H1 (cell line): Measurements from ENCODE around the gene TMEM108. TPM values are rescaled to one million over a fixed set of nuclear protein-coding genes. Genes with fewer than 3 reads are reported as not detected.

ENCODE experiments used
- CTCF ChIA-PET: fragments of 300-600 bp; sonication (Branson Sonifier 250); formaldehyde crosslinking; loops from one replicate; lab custom pipeline; 2021; ENCODE audit not compliant: partially characterized antibody; lab: Charles Lee
- POLR2A ChIA-PET: fragments of 300-600 bp; sonication (Branson Sonifier 250); formaldehyde crosslinking; loops from one replicate; lab custom pipeline; 2021; ENCODE audit warnings: inconsistent platforms; ENCODE audit not compliant: partially characterized antibody; lab: Charles Lee
- DNase-seq, 2 experiments: peaks; one replicate each; pipeline versions ENCODE4 v3.0.0 to v3.0.0-alpha.2; 2010 to 2022; ENCODE audit warnings: low spot score in 2 of 2, low read depth in 1 of 2, mixed read lengths in 1 of 2
- FAIRE-seq: peaks from 2 replicates; lab custom pipeline; 2011; peaks lifted over from hg19 to GRCh38; lab: Jason Lieb, UNC
- H2AFZ ChIP-seq: 2 replicates; pipeline ENCODE4 v1.8.1; 2012; ENCODE audit warnings: low read length, inconsistent platforms
- H2AK5ac ChIP-seq: 2 replicates; pipeline ENCODE4 v1.6.1; 2013; ENCODE audit warnings: low read depth, low read length
- H2BK120ac ChIP-seq: replicated peaks from 2 replicates; pipeline ENCODE3; 2013; ENCODE audit warnings: low read depth, low read length, inconsistent platforms
- H2BK12ac ChIP-seq: 2 replicates; pipeline ENCODE4 v1.6.1; 2013; ENCODE audit warnings: low read depth, low read length
- H2BK15ac ChIP-seq: 2 replicates; pipeline ENCODE4 v1.6.1; 2013; ENCODE audit warnings: low read length
- H2BK20ac ChIP-seq: 2 replicates; pipeline ENCODE4 v1.6.1; 2013; ENCODE audit warnings: low read length
- H2BK5ac ChIP-seq: 2 replicates; pipeline ENCODE4 v1.6.1; 2013; ENCODE audit warnings: low read depth, low read length
- H3K14ac ChIP-seq: 2 replicates; pipeline ENCODE4 v1.6.1; 2013; ENCODE audit warnings: inconsistent platforms; ENCODE audit not compliant: insufficient read length
- H3K18ac ChIP-seq: 2 replicates; pipeline ENCODE4 v1.6.1; 2013; ENCODE audit warnings: low read length; ENCODE audit errors: extremely low read depth
- H3K23ac ChIP-seq: 2 replicates; pipeline ENCODE4 v1.6.1; 2013; ENCODE audit warnings: inconsistent platforms; ENCODE audit not compliant: insufficient read length
- H3K23me2 ChIP-seq: 2 replicates; pipeline ENCODE4 v1.6.1; 2013; ENCODE audit warnings: low read depth, low read length
- H3K27ac ChIP-seq: 2 replicates; pipeline ENCODE4 v1.6.1; 2011; ENCODE audit warnings: low read depth, low read length, inconsistent platforms
- H3K27me3 ChIP-seq, 4 experiments: replicated peaks in 1 of 4; 1 replicate in 1 of 4; 2 replicates in 3 of 4; pipeline versions ENCODE4 v1.6.1 to v1.8.1; 2011 to 2013; ENCODE audit warnings: low read length in 3 of 4, mild to moderate bottlenecking in 3 of 4, inconsistent platforms in 2 of 4, mixed read lengths in 2 of 4, moderate library complexity in 1 of 4; ENCODE audit not compliant: control insufficient read depth in 3 of 4, insufficient read depth in 3 of 4; ENCODE audit errors: extremely low read depth in 1 of 4
- H3K36me3 ChIP-seq, 4 experiments: 2 replicates each; pipeline versions ENCODE4 v1.6.1 to v1.8.1; 2011 to 2013; ENCODE audit warnings: mild to moderate bottlenecking in 4 of 4, low read length in 3 of 4, moderate library complexity in 2 of 4, control low read depth in 1 of 4, inconsistent platforms in 1 of 4; ENCODE audit not compliant: insufficient read depth in 4 of 4, control insufficient read depth in 2 of 4
- H3K4ac ChIP-seq: replicated peaks from 2 replicates; pipeline ENCODE3; 2013; ENCODE audit warnings: low read length, low read depth, mixed read lengths, inconsistent platforms; ENCODE audit not compliant: insufficient read length
- H3K4me1 ChIP-seq, 4 experiments: replicated peaks in 1 of 4; 1 replicate in 1 of 4; 2 replicates in 3 of 4; pipeline versions ENCODE4 v1.6.1 to v1.8.1; 2011 to 2013; ENCODE audit warnings: low read length in 3 of 4, inconsistent platforms in 2 of 4, mixed read lengths in 1 of 4; ENCODE audit not compliant: insufficient read depth in 4 of 4, control insufficient read depth in 3 of 4
- H3K4me2 ChIP-seq, 2 experiments: 2 replicates each; pipeline versions ENCODE4 v1.6.1 to v1.8.1; 2011 to 2013; ENCODE audit warnings: low read depth in 2 of 2, low read length in 2 of 2, control low read depth in 1 of 2, inconsistent platforms in 1 of 2, mild to moderate bottlenecking in 1 of 2; ENCODE audit not compliant: insufficient read depth in 1 of 2
- H3K4me3 ChIP-seq, 4 experiments: fragments of 200-600, 300-600 bp in 1 of 4; sonication (generic), shearing (Covaris generic), sonication (Bioruptor Twin) in 1 of 4; 2 replicates each; pipeline versions ENCODE4 v1.5.1 to v1.8.1; 2011 to 2016; ENCODE audit warnings: low read length in 4 of 4, low read depth in 3 of 4, control low read depth in 2 of 4, inconsistent platforms in 2 of 4, mild to moderate bottlenecking in 2 of 4, mixed read lengths in 1 of 4, moderate library complexity in 1 of 4; ENCODE audit not compliant: insufficient read depth in 2 of 4; ENCODE audit errors: extremely low read depth in 1 of 4
- H3K56ac ChIP-seq: replicated peaks from 2 replicates; pipeline ENCODE3; 2013; ENCODE audit warnings: low read depth, mild to moderate bottlenecking, mixed read lengths, low read length, inconsistent platforms; ENCODE audit not compliant: insufficient read length
- H3K79me1 ChIP-seq: 2 replicates; pipeline ENCODE4 v1.6.1; 2013; ENCODE audit warnings: low read depth, low read length, control low read depth
- H3K79me2 ChIP-seq, 2 experiments: 2 replicates each; pipeline versions ENCODE4 v1.6.1 to v1.8.1; 2012 to 2013; ENCODE audit warnings: low read length in 2 of 2, mild to moderate bottlenecking in 2 of 2, inconsistent platforms in 1 of 2; ENCODE audit not compliant: insufficient read depth in 2 of 2, control insufficient read depth in 1 of 2
- H3K9ac ChIP-seq, 4 experiments: replicated peaks in 1 of 4; 1 replicate in 1 of 4; 2 replicates in 3 of 4; pipeline versions ENCODE4 v1.6.1 to v1.8.1; 2011 to 2013; ENCODE audit warnings: low read depth in 3 of 4, low read length in 3 of 4, control low read depth in 2 of 4, mild to moderate bottlenecking in 2 of 4, moderate library complexity in 2 of 4, inconsistent platforms in 1 of 4; ENCODE audit errors: extremely low read depth in 1 of 4
- H3K9me3 ChIP-seq, 2 experiments: 2 replicates each; pipeline versions ENCODE4 v1.6.1 to v1.8.1; 2012 to 2013; ENCODE audit warnings: mild to moderate bottlenecking in 2 of 2, moderate library complexity in 2 of 2, control low read depth in 1 of 2, inconsistent platforms in 1 of 2, low read depth in 1 of 2, low read length in 1 of 2, mixed read lengths in 1 of 2; ENCODE audit not compliant: insufficient read depth in 2 of 2
- H4K20me1 ChIP-seq, 2 experiments: replicated peaks in 1 of 2; 2 replicates each; pipeline versions ENCODE3 to v1.8.1; 2011 to 2013; ENCODE audit warnings: inconsistent platforms in 2 of 2, low read length in 2 of 2, mild to moderate bottlenecking in 1 of 2; ENCODE audit not compliant: insufficient read depth in 2 of 2, control insufficient read depth in 1 of 2
- H4K5ac ChIP-seq: 2 replicates; pipeline ENCODE4 v1.6.1; 2013; ENCODE audit warnings: low read length, low read depth, mixed read lengths, inconsistent platforms; ENCODE audit not compliant: insufficient read length
- H4K8ac ChIP-seq: 2 replicates; pipeline ENCODE4 v1.8.0; 2013; ENCODE audit warnings: mild to moderate bottlenecking, moderate library complexity, low read length, inconsistent platforms; ENCODE audit not compliant: insufficient read depth; ENCODE audit errors: extremely low read depth
- H4K91ac ChIP-seq: replicated peaks from 2 replicates; pipeline ENCODE3; 2013; ENCODE audit warnings: low read length, mixed read lengths, inconsistent platforms; ENCODE audit not compliant: insufficient read length
- ATF2 ChIP-seq: IDR thresholded peaks from 2 replicates; pipeline ENCODE4 v1.6.1; 2012; ENCODE audit warnings: low read length, inconsistent platforms
- EZH2 ChIP-seq: fragments of 200-600 bp; sonication (generic); IDR thresholded peaks from 2 replicates; pipeline ENCODE4 v1.7.1; 2012; ENCODE audit warnings: low read depth, mild to moderate bottlenecking, moderate library complexity, low read length, inconsistent platforms; ENCODE audit not compliant: severe bottlenecking
- HDAC2 ChIP-seq, 2 experiments: fragments of 300-600 bp in 1 of 2; sonication (generic) in 1 of 2; IDR thresholded peaks; 2 replicates each; pipeline ENCODE4 v1.6.1; 2011 to 2012; ENCODE audit warnings: low read depth in 2 of 2, low read length in 2 of 2, mild to moderate bottlenecking in 2 of 2, moderate library complexity in 2 of 2, borderline replicate concordance in 1 of 2, inconsistent platforms in 1 of 2
- SAP30 ChIP-seq: fragments of 300-600 bp; sonication (generic); IDR thresholded peaks from 2 replicates; pipeline ENCODE4 v1.7.1; 2012; ENCODE audit warnings: low read length, moderate library complexity, mild to moderate bottlenecking, inconsistent platforms; ENCODE audit not compliant: insufficient read depth, insufficient replicate concordance
- SP4 ChIP-seq: IDR thresholded peaks from 2 replicates; pipeline ENCODE4 v1.6.1; 2012; ENCODE audit warnings: low read length, inconsistent platforms
- TBP ChIP-seq: IDR thresholded peaks from 2 replicates; pipeline ENCODE4 v1.6.1; 2011; ENCODE audit warnings: low read depth, low read length, improper control_type of control experiment
- TCF12 ChIP-seq: IDR thresholded peaks from 2 replicates; pipeline ENCODE4 v1.6.1; 2011; ENCODE audit warnings: low read depth, mild to moderate bottlenecking, low read length
- USF2 ChIP-seq: IDR thresholded peaks from 2 replicates; pipeline ENCODE4 v1.6.1; 2011; ENCODE audit warnings: low read length, improper control_type of control experiment
- WGBS, 2 experiments: shearing (Covaris generic) in 1 of 2; methylation state at CpG; one replicate each; pipeline versions ENCODE4 v1.1.6 to v1.1.7; 2013 to 2015; ENCODE audit warnings: low lambda C conversion rate in 2 of 2, mixed read lengths in 2 of 2, inconsistent platforms in 1 of 2, low coverage in 1 of 2, missing lambda C conversion rate in 1 of 2; ENCODE audit not compliant: insufficient replicate concordance in 2 of 2, insufficient coverage in 1 of 2, insufficient read length in 1 of 2; ENCODE audit errors: extremely low coverage in 1 of 2, missing lambda C conversion rate in 1 of 2; 5-methylcytosine and 5-hydroxymethylcytosine counted together
- polyA plus RNA-seq, 7 experiments: library from polyadenylated mRNA; depleted of rRNA in 3 of 7; stranded (reverse) in 5 of 7; unstranded in 2 of 7; fragments of >200 nt in 5 of 7; fragments of 200-250 nt in 2 of 7; gene quantifications; 1 replicate in 5 of 7; 2 replicates in 1 of 7; 4 replicates in 1 of 7; pipeline versions ENCODE4 v1.2.1 to v1.2.3, GENCODE V29; 2011 to 2013; ENCODE audit warnings: missing spikeins in 2 of 7, mixed read lengths in 2 of 7
- total RNA-seq: library from RNA; stranded (reverse); fragmentation: NEBNext Ultra II Directional; extraction: Animal tissue kit (Norgen Biotek cat#: 25700); gene quantifications from 2 replicates; pipeline ENCODE4 v1.2.1, GENCODE V29; 2021

The TMEM108 gene
- total and polyA plus RNA-seq, 2 of the 8 experiments (the other 6 are each of a cell fraction or from before 2014, with no cell fraction given) = 14.3 to 16.2 TPM

DNA sequence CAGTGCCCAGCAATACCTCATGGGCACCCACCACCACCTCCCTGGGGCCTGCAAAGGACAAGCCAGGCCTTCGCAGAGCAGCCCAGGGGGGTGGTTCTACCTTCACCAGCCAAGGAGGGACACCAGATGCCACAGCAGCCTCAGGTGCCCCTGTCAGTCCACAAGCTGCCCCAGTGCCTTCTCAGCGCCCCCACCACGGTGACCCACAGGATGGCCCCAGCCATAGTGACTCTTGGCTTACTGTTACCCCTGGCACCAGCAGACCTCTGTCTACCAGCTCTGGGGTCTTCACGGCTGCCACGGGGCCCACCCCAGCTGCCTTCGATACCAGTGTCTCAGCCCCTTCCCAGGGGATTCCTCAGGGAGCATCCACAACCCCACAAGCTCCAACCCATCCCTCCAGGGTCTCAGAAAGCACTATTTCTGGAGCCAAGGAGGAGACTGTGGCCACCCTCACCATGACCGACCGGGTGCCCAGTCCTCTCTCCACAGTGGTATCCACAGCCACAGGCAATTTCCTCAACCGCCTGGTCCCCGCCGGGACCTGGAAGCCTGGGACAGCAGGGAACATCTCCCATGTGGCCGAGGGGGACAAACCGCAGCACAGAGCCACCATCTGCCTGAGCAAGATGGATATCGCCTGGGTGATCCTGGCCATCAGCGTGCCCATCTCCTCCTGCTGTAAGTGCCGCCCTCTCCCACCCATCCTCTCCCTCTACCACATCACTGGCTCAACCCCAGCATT, 342.5 kb downstream of the TMEM108 start:
- Histone ChIP-seq H2BK120ac (no peak overlapping the region), H3K27me3 (no peaks in the 10 kb centered on the region), H3K56ac (no peak overlapping the region), H3K18ac (no peak overlapping the region), H3K4me3 (no peak overlapping the region), H2BK15ac (no peak overlapping the region), H4K8ac (no peak overlapping the region), H2AK5ac (no peak overlapping the region), H4K5ac (no peak overlapping the region), H3K23me2 (no peaks in the 10 kb centered on the region), H3K27ac (no peak overlapping the region), H3K23ac (no peak overlapping the region), H2BK20ac (no peak overlapping the region), H3K4me1 (peaks cover 0 to 4% (median 0%) of the 10 kb centered on the region in 4 experiments; a peak in 1 of 7 replicates), H3K4ac (no peak overlapping the region), H4K91ac (no peak overlapping the region), H3K79me1 (no peaks in the 10 kb centered on the region), H2AFZ (no peak overlapping the region), H3K4me2 (no peak overlapping the region), H3K9me3 (no peaks in the 10 kb centered on the region), H4K20me1 (no peaks in the 10 kb centered on the region), H3K9ac (no peak overlapping the region), H3K14ac (no peak overlapping the region), H2BK12ac (no peak overlapping the region), H3K79me2 (no peaks in the 10 kb centered on the region), H3K36me3 (no peaks in the 10 kb centered on the region), H2BK5ac (no peak overlapping the region)
- 90% methylated on average over 13 of the region's 16 CpGs; no CpG with 5 or more reads in 1 of the 2 experiments for WGBS, 2 experiments
- DNase-seq = no peak
- ChIA-PET POLR2A (interaction anchor here (0.7 kb wide), 1 partner anchor 341 kb away, joined by 3 read pairs; no protein-coding TSS in a partner anchor), CTCF (interaction anchor here (0.9 to 15.8 kb wide), 9 partner anchors 12 to 650 kb away, joined by 3 to 189 read pairs (median 9); no protein-coding TSS in a partner anchor)
- TF ChIP-seq HDAC2 (IDR thresholded peaks at IDR 0.05; ENCODE audit: borderline replicate concordance in 1 of 2, low read depth in 2 of 2, low read length in 2 of 2) = no peak
- no peak for TF ChIP-seq SAP30
- no peak for TF ChIP-seq ATF2
- no peak for TF ChIP-seq USF2
- TF ChIP-seq SP4 = no peak
- TF ChIP-seq EZH2 = no peak
- TF ChIP-seq TCF12 = no peak
- no peak for TF ChIP-seq TBP
- no peak for FAIRE-seq
